Neural cell (in vitro differentiated cells): ENCODE measurements around the gene RCL1. TPM values are rescaled to one million over a fixed set of nuclear protein-coding genes. Genes with fewer than 3 reads are reported as not detected.

Experiments used
- H2AFZ ChIP-seq: fragments of 200-600, 300-800 bp; sonication (generic), shearing (Covaris generic); 2 replicates; pipeline ENCODE4 v1.6.0; 2014; ENCODE audit warnings: low read depth, mild to moderate bottlenecking, antibody characterized with exemption, low read length, moderate library complexity
- H3F3A ChIP-seq: fragments of 200-600 bp; shearing (Covaris generic); 2 replicates; pipeline ENCODE4 v1.6.1; 2016; ENCODE audit warnings: mild to moderate bottlenecking, moderate library complexity, mixed read lengths, antibody characterized with exemption, low read length; ENCODE audit not compliant: insufficient read depth, poor library complexity, severe bottlenecking
- H3K27ac ChIP-seq: fragments of 200-600, 300-800 bp; sonication (generic), shearing (Covaris generic); 2 replicates; pipeline ENCODE4 v1.5.1; 2014; ENCODE audit warnings: mild to moderate bottlenecking, low read length, moderate library complexity
- H3K27me3 ChIP-seq: fragments of 300-800, 200-600 bp; sonication (generic), shearing (Covaris generic); 2 replicates; pipeline ENCODE4 v1.6.0; 2014; ENCODE audit warnings: mild to moderate bottlenecking, low read depth, low read length, moderate library complexity; ENCODE audit not compliant: insufficient read depth
- H3K36me3 ChIP-seq: fragments of 300-800, 200-600 bp; sonication (generic), shearing (Covaris generic); 2 replicates; pipeline ENCODE4 v1.5.1; 2014; ENCODE audit warnings: mild to moderate bottlenecking, antibody characterized with exemption, low read length, moderate library complexity; ENCODE audit not compliant: insufficient read depth
- H3K4me2 ChIP-seq: fragments of 300-800, 200-600 bp; sonication (generic), shearing (Covaris generic); 2 replicates; pipeline ENCODE4 v1.6.0; 2014; ENCODE audit warnings: mild to moderate bottlenecking, low read length
- H3K4me3 ChIP-seq: fragments of 300-800, 200-600 bp; sonication (generic), shearing (Covaris generic); 2 replicates; pipeline ENCODE4 v1.5.1; 2014; ENCODE audit warnings: mild to moderate bottlenecking, low read length, moderate library complexity
- H3K79me2 ChIP-seq: fragments of 200-600 bp; shearing (Covaris generic); replicated peaks from 2 replicates; pipeline ENCODE4 v1.6.0; 2014; ENCODE audit warnings: mild to moderate bottlenecking, low read length, moderate library complexity; ENCODE audit not compliant: insufficient read depth
- H3K9ac ChIP-seq: fragments of 300-800, 200-600 bp; sonication (generic), shearing (Covaris generic); 2 replicates; pipeline ENCODE4 v1.6.1; 2016; ENCODE audit warnings: mild to moderate bottlenecking, low read length, mixed read lengths
- H3K9me2 ChIP-seq: fragments of 200-600 bp; shearing (Covaris generic); 2 replicates; pipeline ENCODE4 v1.6.1; 2016; ENCODE audit warnings: mild to moderate bottlenecking, low read length, mixed read lengths; ENCODE audit not compliant: insufficient read depth
- H3K9me3 ChIP-seq: fragments of 200-600, 300-800 bp; sonication (generic), shearing (Covaris generic); 2 replicates; pipeline ENCODE4 v1.6.1; 2016; ENCODE audit warnings: mild to moderate bottlenecking, mixed run types, low read length, moderate library complexity, mixed read lengths
- H4K20me1 ChIP-seq: fragments of 200-600 bp; shearing (Covaris generic); 2 replicates; pipeline ENCODE4 v1.6.1; 2016; ENCODE audit warnings: mild to moderate bottlenecking, mixed run types; ENCODE audit not compliant: insufficient read depth
- CTCF ChIP-seq: fragments of 450-650 bp; IDR thresholded peaks from 2 replicates; pipeline ENCODE4 v1.5.1; 2014; ENCODE audit warnings: antibody characterized with exemption, mild to moderate bottlenecking, moderate library complexity; ENCODE audit not compliant: poor library complexity, severe bottlenecking
- EP300 ChIP-seq: fragments of 450-650 bp; conservative IDR thresholded peaks from 2 replicates; pipeline ENCODE4 v1.6.1; 2014; ENCODE audit warnings: antibody characterized with exemption, mild to moderate bottlenecking, moderate library complexity; ENCODE audit not compliant: poor library complexity, severe bottlenecking
- EZH2 ChIP-seq: fragments of 200-600, 300-800 bp; shearing (Covaris generic), sonication (generic); IDR thresholded peaks from 2 replicates; pipeline ENCODE4 v1.6.1; 2014; ENCODE audit warnings: antibody characterized with exemption, low read length, borderline replicate concordance, mild to moderate bottlenecking; ENCODE audit not compliant: insufficient read depth, poor library complexity, severe bottlenecking
- MXI1 ChIP-seq: fragments of 450-650 bp; conservative IDR thresholded peaks from 2 replicates; pipeline ENCODE4 v1.6.1; 2014; ENCODE audit warnings: antibody characterized with exemption, mild to moderate bottlenecking; ENCODE audit not compliant: poor library complexity, severe bottlenecking
- POLR2AphosphoS5 ChIP-seq: IDR thresholded peaks from 2 replicates; pipeline ENCODE4 v1.6.1; 2012
- RAD21 ChIP-seq: fragments of 450-650 bp; conservative IDR thresholded peaks from 2 replicates; pipeline ENCODE4 v1.6.1; 2014; ENCODE audit warnings: antibody characterized with exemption, mild to moderate bottlenecking, moderate library complexity
- SMC3 ChIP-seq: fragments of 450-650 bp; conservative IDR thresholded peaks from 2 replicates; pipeline ENCODE4 v1.6.1; 2014; ENCODE audit warnings: antibody characterized with exemption, mild to moderate bottlenecking, moderate library complexity; ENCODE audit not compliant: poor library complexity
- TAF1 ChIP-seq: IDR thresholded peaks from 2 replicates; pipeline ENCODE4 v1.6.1; 2012; ENCODE audit warnings: low read depth
- polyA plus RNA-seq: library from polyadenylated mRNA; depleted of rRNA; stranded (reverse); fragments of >200 nt; gene quantifications from 2 replicates; pipeline ENCODE4 v1.2.3, GENCODE V29; 2014
- TF ChIP-seq, protein P1 (sequence below): IDR thresholded peaks from 2 replicates; pipeline ENCODE4 v1.6.1; 2012; ENCODE audit warnings: borderline replicate concordance

RCL1 gene
- polyA plus RNA-seq, 1 donor from 2014 or later: 4.2 TPM

- Histone ChIP-seq H3K4me2 (no peak overlapping the region), H3K27me3 (no peaks in the 10 kb centered on the region), H3K36me3 (no peaks in the 10 kb centered on the region), H3K9me3 (no peaks in the 10 kb centered on the region), H3K9ac (no peak overlapping the region), H3K9me2 (no peaks in the 10 kb centered on the region), H4K20me1 (no peaks in the 10 kb centered on the region), H2AFZ (no peak overlapping the region), H3K4me3 (no peak overlapping the region), H3K79me2 (no peaks in the 10 kb centered on the region), H3F3A (no peaks in the 10 kb centered on the region), H3K27ac (no peak overlapping the region)
- no peak for TF ChIP-seq POLR2AphosphoS5
- TF ChIP-seq EZH2: no peak
- TF ChIP-seq EP300: no peak
- no peak for TF ChIP-seq TAF1
- TF ChIP-seq RAD21: no peak
- no peak for TF ChIP-seq CTCF
- TF ChIP-seq MXI1: no peak
- TF ChIP-seq SMC3: no peak
- TF ChIP-seq, protein P1, sequence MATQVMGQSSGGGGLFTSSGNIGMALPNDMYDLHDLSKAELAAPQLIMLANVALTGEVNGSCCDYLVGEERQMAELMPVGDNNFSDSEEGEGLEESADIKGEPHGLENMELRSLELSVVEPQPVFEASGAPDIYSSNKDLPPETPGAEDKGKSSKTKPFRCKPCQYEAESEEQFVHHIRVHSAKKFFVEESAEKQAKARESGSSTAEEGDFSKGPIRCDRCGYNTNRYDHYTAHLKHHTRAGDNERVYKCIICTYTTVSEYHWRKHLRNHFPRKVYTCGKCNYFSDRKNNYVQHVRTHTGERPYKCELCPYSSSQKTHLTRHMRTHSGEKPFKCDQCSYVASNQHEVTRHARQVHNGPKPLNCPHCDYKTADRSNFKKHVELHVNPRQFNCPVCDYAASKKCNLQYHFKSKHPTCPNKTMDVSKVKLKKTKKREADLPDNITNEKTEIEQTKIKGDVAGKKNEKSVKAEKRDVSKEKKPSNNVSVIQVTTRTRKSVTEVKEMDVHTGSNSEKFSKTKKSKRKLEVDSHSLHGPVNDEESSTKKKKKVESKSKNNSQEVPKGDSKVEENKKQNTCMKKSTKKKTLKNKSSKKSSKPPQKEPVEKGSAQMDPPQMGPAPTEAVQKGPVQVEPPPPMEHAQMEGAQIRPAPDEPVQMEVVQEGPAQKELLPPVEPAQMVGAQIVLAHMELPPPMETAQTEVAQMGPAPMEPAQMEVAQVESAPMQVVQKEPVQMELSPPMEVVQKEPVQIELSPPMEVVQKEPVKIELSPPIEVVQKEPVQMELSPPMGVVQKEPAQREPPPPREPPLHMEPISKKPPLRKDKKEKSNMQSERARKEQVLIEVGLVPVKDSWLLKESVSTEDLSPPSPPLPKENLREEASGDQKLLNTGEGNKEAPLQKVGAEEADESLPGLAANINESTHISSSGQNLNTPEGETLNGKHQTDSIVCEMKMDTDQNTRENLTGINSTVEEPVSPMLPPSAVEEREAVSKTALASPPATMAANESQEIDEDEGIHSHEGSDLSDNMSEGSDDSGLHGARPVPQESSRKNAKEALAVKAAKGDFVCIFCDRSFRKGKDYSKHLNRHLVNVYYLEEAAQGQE: no peak
These were observed 90.7 kb downstream of the RCL1 start for GRCh38 chr9:4883326-4883873.

- Histone ChIP-seq H3K79me2 (no peaks in the 10 kb centered on the region), H3K36me3 (no peaks in the 10 kb centered on the region), H3K4me2 (no peak overlapping the region), H2AFZ (no peak overlapping the region), H3K9me3 (no peaks in the 10 kb centered on the region), H3K27me3 (no peaks in the 10 kb centered on the region), H3K27ac (no peak overlapping the region), H3K9me2 (no peaks in the 10 kb centered on the region), H3K4me3 (no peak overlapping the region), H3K9ac (no peak overlapping the region), H4K20me1 (no peaks in the 10 kb centered on the region), H3F3A (no peaks in the 10 kb centered on the region)
- TF ChIP-seq POLR2AphosphoS5: no peak
These were observed 94.0 kb downstream of the RCL1 start for GRCh38 chr9:4886698-4887097.

DNA sequence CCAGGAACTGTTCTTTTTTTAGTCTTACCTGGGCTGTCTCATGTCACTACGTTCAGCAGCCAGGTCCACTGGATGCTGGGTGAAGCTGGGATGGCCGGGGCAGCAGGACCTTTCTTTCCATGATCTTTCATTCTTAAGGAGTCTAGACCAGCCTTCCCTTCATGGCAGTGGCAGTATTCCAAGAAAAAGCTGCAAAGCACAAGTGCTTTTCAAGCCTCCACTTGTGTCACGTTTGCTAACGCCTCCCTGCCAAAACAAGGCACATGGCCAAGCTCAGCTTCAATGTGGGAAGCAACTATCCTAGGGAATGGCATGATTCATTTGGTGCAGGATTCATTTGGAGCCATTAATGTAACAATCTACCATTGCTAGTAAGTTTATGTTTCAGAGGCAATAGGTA is 94.8 kb downstream of the RCL1 start:
- TF ChIP-seq EZH2 (no peak), RAD21 (no peak), CTCF (no peak), EP300 (no peak), SMC3 (no peak), POLR2AphosphoS5 (no peak), TAF1 (no peak), MXI1 (no peak)
- TF ChIP-seq, protein P1: no peak
- H3K79me2 ChIP-seq: no peaks in the 10 kb centered on the region
- no peak overlapping the region for H3K9ac ChIP-seq
- H3F3A ChIP-seq: no peaks in the 10 kb centered on the region
- H3K9me2 ChIP-seq: no peaks in the 10 kb centered on the region
- no peaks in the 10 kb centered on the region for H3K27me3 ChIP-seq
- no peak overlapping the region for H3K27ac ChIP-seq
- no peak overlapping the region for H2AFZ ChIP-seq
- no peaks in the 10 kb centered on the region for H4K20me1 ChIP-seq
- H3K4me3 ChIP-seq: no peak overlapping the region
- no peak overlapping the region for H3K4me2 ChIP-seq
- no peaks in the 10 kb centered on the region for H3K9me3 ChIP-seq
- no peaks in the 10 kb centered on the region for H3K36me3 ChIP-seq
